ENCODE results near the gene DCAF10. TPM values are rescaled to one million over a fixed set of nuclear protein-coding genes. Genes with fewer than 3 reads are reported as not detected.
"Not testable (repeated sequence)": the region's sequence is repeated elsewhere in the genome, so short reads cannot be mapped to it uniquely, and the experiment has no call there.

The DCAF10 gene
- polyA plus RNA-seq, 1 donor from 2014 or later: 23.3 TPM

- H3K9me3 ChIP-seq (ENCODE audit: low read length): no peaks in the 10 kb centered on the region
- H3K4me2 ChIP-seq (ENCODE audit: low read length): no peak overlapping the region
- H3K27ac ChIP-seq (ENCODE audit: low read length): no peak overlapping the region
- no peak overlapping the region for H3K9ac ChIP-seq (ENCODE audit: low read length)
- H3K36me3 ChIP-seq (ENCODE audit: insufficient read depth, low read length): no peaks in the 10 kb centered on the region
- no peaks in the 10 kb centered on the region for H3K79me2 ChIP-seq (replicated peaks; ENCODE audit: insufficient read depth, low read length)
- H3K27me3 ChIP-seq (ENCODE audit: insufficient read depth, low read depth, low read length): no peaks in the 10 kb centered on the region
- H3K9me2 ChIP-seq (ENCODE audit: insufficient read depth, low read length): no peaks in the 10 kb centered on the region
- H3F3A ChIP-seq (ENCODE audit: insufficient read depth, low read length, poor library complexity, severe bottlenecking): no peaks in the 10 kb centered on the region
- TF ChIP-seq SMC3 (conservative IDR thresholded peaks at IDR 0.05; ENCODE audit: poor library complexity) (no peak), MXI1 (conservative IDR thresholded peaks at IDR 0.05; ENCODE audit: poor library complexity, severe bottlenecking) (no peak), EZH2 (IDR thresholded peaks at IDR 0.05; ENCODE audit: borderline replicate concordance, insufficient read depth, low read length, poor library complexity, severe bottlenecking) (no peak), POLR2AphosphoS5 (IDR thresholded peaks at IDR 0.05) (no peak), TAF1 (IDR thresholded peaks at IDR 0.05; ENCODE audit: low read depth) (no peak), EP300 (conservative IDR thresholded peaks at IDR 0.05; ENCODE audit: poor library complexity, severe bottlenecking) (no peak), RAD21 (conservative IDR thresholded peaks at IDR 0.05) (no peak)
- TF ChIP-seq, protein P1, sequence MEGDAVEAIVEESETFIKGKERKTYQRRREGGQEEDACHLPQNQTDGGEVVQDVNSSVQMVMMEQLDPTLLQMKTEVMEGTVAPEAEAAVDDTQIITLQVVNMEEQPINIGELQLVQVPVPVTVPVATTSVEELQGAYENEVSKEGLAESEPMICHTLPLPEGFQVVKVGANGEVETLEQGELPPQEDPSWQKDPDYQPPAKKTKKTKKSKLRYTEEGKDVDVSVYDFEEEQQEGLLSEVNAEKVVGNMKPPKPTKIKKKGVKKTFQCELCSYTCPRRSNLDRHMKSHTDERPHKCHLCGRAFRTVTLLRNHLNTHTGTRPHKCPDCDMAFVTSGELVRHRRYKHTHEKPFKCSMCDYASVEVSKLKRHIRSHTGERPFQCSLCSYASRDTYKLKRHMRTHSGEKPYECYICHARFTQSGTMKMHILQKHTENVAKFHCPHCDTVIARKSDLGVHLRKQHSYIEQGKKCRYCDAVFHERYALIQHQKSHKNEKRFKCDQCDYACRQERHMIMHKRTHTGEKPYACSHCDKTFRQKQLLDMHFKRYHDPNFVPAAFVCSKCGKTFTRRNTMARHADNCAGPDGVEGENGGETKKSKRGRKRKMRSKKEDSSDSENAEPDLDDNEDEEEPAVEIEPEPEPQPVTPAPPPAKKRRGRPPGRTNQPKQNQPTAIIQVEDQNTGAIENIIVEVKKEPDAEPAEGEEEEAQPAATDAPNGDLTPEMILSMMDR (IDR thresholded peaks at IDR 0.05; ENCODE audit: poor library complexity, severe bottlenecking): no peak
- TF ChIP-seq, protein P2, sequence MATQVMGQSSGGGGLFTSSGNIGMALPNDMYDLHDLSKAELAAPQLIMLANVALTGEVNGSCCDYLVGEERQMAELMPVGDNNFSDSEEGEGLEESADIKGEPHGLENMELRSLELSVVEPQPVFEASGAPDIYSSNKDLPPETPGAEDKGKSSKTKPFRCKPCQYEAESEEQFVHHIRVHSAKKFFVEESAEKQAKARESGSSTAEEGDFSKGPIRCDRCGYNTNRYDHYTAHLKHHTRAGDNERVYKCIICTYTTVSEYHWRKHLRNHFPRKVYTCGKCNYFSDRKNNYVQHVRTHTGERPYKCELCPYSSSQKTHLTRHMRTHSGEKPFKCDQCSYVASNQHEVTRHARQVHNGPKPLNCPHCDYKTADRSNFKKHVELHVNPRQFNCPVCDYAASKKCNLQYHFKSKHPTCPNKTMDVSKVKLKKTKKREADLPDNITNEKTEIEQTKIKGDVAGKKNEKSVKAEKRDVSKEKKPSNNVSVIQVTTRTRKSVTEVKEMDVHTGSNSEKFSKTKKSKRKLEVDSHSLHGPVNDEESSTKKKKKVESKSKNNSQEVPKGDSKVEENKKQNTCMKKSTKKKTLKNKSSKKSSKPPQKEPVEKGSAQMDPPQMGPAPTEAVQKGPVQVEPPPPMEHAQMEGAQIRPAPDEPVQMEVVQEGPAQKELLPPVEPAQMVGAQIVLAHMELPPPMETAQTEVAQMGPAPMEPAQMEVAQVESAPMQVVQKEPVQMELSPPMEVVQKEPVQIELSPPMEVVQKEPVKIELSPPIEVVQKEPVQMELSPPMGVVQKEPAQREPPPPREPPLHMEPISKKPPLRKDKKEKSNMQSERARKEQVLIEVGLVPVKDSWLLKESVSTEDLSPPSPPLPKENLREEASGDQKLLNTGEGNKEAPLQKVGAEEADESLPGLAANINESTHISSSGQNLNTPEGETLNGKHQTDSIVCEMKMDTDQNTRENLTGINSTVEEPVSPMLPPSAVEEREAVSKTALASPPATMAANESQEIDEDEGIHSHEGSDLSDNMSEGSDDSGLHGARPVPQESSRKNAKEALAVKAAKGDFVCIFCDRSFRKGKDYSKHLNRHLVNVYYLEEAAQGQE (IDR thresholded peaks at IDR 0.05; ENCODE audit: borderline replicate concordance): no peak
- H4K20me1 ChIP-seq (ENCODE audit: insufficient read depth): no peaks in the 10 kb centered on the region
- H2AFZ ChIP-seq (ENCODE audit: low read depth, low read length): no peak overlapping the region
- H3K4me3 ChIP-seq (ENCODE audit: low read length): no peak overlapping the region
Measured at GRCh38 chr9:37909326-37909725, 108.7 kb downstream of the DCAF10 start.

- H3K4me3 ChIP-seq (ENCODE audit: low read length); H3K79me2 ChIP-seq (replicated peaks; ENCODE audit: insufficient read depth, low read length): not testable (repeated sequence)
Measured at GRCh38 chr9:37909836-37910235, 109.2 kb downstream of the DCAF10 start.

DNA sequence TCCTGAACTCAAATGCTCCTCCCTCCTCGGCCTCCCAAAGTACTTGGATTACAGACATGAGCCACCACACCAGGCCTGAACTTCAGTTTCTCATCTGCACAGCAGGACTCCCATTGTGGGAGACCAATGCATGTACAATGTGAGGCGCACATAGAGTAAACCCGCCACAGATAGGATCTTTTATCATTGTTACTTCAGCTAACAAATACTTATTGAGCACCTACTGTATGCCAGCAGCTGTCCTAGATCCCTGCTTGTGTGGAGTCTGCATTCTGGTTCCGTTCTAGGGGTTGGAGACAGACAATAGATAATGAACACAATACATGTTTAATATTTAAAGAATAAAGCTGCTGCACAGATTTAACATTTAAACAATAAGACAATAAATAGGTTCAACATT is 109.7 kb downstream of the DCAF10 start:
- Histone ChIP-seq H3K4me2 (ENCODE audit: low read length) (no peak overlapping the region), H3K9me3 (ENCODE audit: low read length) (no peaks in the 10 kb centered on the region), H3K9me2 (ENCODE audit: insufficient read depth, low read length) (no peaks in the 10 kb centered on the region), H2AFZ (ENCODE audit: low read depth, low read length) (no peak overlapping the region), H3K4me3 (ENCODE audit: low read length) (no peak overlapping the region), H3K27ac (ENCODE audit: low read length) (no peak overlapping the region), H3F3A (ENCODE audit: insufficient read depth, low read length, poor library complexity, severe bottlenecking) (no peaks in the 10 kb centered on the region), H3K36me3 (ENCODE audit: insufficient read depth, low read length) (no peaks in the 10 kb centered on the region), H3K79me2 (replicated peaks; ENCODE audit: insufficient read depth, low read length) (no peaks in the 10 kb centered on the region), H3K27me3 (ENCODE audit: insufficient read depth, low read depth, low read length) (no peaks in the 10 kb centered on the region), H4K20me1 (ENCODE audit: insufficient read depth) (no peaks in the 10 kb centered on the region), H3K9ac (ENCODE audit: low read length) (no peak overlapping the region)
- TF ChIP-seq EP300 (conservative IDR thresholded peaks at IDR 0.05; ENCODE audit: poor library complexity, severe bottlenecking) (no peak), SMC3 (conservative IDR thresholded peaks at IDR 0.05; ENCODE audit: poor library complexity) (no peak), TAF1 (IDR thresholded peaks at IDR 0.05; ENCODE audit: low read depth) (no peak), POLR2AphosphoS5 (IDR thresholded peaks at IDR 0.05) (no peak)
- TF ChIP-seq, protein P2 (IDR thresholded peaks at IDR 0.05; ENCODE audit: borderline replicate concordance): no peak
- TF ChIP-seq, protein P1 (IDR thresholded peaks at IDR 0.05; ENCODE audit: poor library complexity, severe bottlenecking): no peak

More at GRCh38 chr9:37909836-37910235, 109.2 kb downstream of the DCAF10 start:
- H3K9me3 ChIP-seq (ENCODE audit: low read length); H3K9ac ChIP-seq (ENCODE audit: low read length); H3F3A ChIP-seq (ENCODE audit: insufficient read depth, low read length, poor library complexity, severe bottlenecking); H3K27ac ChIP-seq (ENCODE audit: low read length); H3K36me3 ChIP-seq (ENCODE audit: insufficient read depth, low read length); H2AFZ ChIP-seq (ENCODE audit: low read depth, low read length); H3K27me3 ChIP-seq (ENCODE audit: insufficient read depth, low read depth, low read length); H3K9me2 ChIP-seq (ENCODE audit: insufficient read depth, low read length); H4K20me1 ChIP-seq (ENCODE audit: insufficient read depth); H3K4me2 ChIP-seq (ENCODE audit: low read length): not testable (repeated sequence)

Data from neural cell (in vitro differentiated cells).